NCI-H187 (cell line): ENCODE measurements around the gene ZFYVE21.

ENCODE experiments used
- DNase-seq, 2 experiments: peaks; one replicate each; lab custom pipeline; 2025; lab: John Stamatoyannopoulos, UW

The ZFYVE21 gene

DNA sequence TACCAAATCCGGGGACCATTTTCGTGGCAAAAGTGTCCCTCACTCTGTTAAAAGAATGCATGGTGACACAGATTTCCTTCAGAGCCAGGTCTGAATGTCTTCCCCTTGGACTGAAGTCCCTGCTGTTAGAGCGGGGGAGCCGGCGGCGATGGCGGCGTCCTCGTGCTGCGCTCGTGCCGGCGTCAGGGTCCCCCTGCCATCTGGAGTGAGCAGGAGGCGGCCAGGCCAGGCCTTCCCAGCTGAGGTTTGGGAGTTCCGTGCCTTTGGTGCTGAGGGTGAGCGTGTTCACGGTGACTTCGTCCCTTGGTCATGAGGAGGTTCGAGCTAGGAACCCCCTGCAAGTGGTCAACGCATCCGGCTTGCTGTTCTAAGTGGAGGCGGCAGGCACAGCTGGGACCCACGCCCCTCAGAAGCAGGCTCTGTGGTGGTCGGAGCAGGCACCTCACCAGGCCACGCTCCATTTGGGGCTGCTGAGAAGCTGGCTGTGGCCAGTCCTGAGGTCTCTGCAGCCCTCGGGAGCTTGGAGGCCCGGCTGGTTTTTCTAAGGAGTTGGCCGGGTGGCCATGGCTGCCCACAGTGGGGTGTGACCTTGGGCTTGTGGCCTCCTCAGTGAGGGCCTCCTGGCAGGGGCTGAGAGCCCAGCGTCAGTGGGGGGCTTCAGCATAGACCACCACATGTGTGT, 9.5 kb downstream of the ZFYVE21 start:
- DNase-seq = no peak

DNA sequence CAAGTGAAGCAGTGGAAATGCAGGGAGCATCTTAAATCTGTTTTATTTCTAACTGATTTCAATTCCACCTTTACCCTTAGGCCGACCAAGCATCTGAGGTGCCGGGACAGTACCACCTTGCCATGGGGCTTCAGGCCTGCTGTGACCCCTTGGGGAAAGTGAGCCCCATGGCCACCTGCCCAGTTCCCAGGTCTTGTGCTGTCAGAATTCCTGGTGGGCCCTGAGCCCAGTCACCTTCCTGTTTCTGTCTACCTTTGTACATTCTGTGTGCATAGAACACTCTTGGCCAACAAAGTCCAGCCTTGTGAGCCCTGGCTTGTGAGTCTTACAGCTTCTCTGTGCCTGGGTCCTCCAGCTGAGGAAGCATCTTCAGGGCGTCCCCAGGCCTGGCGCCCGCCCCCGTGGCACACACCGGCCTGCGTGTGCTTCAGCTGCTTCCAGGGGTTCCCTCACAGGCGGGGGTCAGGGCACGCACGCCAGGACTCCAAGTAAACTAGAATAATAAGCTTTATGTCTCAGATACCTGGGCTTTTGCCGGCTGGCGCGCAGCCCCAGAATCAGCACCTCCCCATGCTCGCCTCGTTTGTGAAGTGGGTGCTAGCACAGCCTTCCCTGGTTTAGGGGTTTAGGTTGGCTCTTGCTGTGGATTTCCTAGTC, 10.3 kb downstream of the ZFYVE21 start:
- DNase-seq = no peak

DNA sequence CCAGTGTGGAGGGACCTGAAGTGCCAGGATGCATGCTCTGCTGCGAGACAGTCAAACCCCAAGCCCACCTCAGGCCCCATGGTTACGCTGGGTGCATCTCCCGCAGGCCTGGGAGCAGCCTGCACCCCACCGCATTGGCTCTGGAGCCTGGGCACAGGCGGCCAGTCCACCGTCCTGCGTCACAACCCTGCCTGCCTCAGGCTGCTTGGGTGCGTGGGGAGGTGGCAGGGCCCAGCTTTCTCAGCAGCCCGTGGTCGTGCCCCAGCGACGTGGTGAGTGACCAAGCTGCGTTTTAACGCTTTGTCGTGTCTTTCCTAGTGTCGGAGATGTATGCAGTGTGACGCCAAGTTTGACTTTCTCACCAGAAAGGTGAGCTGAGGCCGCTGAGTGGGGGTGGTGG, 10.9 kb downstream of the ZFYVE21 start:
- DNase-seq = no peak

DNA sequence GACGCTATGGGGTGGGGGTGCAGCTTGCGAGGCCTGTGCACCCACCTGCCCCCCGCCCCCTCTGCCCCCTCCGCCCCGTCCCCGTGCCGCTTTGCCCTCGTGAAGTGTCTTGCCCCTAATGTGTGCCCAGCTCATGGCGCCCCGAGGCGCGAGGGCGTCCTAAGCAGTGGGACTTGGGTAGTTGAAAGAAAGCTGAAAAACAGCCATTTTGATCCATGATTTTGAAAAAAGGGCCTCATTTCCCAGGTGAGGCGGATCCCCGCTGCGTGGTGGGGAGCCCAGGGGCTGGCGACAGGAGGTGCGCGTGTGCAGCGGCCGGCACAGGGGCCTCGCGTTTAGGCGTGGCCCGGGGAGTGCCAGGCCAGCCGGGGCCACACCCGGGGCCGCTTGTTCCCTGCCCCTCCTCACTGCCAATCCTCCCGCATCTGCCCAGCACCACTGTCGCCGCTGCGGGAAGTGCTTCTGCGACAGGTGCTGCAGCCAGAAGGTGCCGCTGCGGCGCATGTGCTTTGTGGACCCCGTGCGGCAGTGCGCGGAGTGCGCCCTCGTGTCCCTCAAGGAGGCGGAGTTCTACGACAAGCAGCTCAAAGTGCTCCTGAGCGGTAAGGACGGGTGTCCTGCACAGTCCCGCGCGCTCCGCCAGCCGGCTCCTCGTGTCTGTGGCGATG, 11.8 kb downstream of the ZFYVE21 start:
- no peak for DNase-seq

DNA sequence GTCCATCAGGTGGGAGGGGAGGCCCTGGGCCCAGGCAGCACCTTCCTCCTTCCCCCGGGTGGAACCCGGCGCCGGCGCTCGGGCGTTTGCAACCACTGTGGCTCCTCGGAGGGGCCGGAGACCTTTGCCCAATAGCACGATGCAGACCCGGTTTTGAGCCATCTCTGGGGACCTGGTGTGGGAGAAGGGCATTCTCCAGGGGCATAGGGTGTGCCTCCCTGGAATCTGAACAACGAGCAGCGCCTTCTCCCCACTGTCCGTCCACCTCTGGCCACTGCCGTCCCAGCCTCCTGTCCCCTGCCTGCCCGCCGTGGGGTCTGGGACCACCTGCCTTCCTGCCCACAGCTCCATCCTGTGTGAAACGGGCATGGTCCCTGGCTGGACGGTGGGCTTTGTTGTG, 12.5 kb downstream of the ZFYVE21 start:
- no peak for DNase-seq

DNA sequence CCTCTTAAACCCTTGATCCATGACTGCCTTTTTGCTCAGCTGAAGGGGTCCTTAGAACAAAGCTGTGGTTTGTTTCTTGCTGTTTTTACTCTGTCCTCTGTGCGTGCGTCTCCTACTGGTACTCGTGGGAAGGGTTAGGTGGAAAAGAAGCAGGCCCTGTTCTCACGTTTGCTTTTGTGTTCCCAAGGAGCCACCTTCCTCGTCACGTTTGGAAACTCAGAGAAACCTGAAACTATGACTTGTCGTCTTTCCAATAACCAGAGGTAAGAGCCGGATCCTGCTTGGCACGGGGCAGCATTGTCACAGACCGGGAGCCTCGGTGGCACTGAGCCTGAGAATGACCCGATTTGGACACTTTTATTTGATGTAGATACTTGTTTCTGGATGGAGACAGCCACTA, 13.1 kb downstream of the ZFYVE21 start:
- no peak for DNase-seq

DNA sequence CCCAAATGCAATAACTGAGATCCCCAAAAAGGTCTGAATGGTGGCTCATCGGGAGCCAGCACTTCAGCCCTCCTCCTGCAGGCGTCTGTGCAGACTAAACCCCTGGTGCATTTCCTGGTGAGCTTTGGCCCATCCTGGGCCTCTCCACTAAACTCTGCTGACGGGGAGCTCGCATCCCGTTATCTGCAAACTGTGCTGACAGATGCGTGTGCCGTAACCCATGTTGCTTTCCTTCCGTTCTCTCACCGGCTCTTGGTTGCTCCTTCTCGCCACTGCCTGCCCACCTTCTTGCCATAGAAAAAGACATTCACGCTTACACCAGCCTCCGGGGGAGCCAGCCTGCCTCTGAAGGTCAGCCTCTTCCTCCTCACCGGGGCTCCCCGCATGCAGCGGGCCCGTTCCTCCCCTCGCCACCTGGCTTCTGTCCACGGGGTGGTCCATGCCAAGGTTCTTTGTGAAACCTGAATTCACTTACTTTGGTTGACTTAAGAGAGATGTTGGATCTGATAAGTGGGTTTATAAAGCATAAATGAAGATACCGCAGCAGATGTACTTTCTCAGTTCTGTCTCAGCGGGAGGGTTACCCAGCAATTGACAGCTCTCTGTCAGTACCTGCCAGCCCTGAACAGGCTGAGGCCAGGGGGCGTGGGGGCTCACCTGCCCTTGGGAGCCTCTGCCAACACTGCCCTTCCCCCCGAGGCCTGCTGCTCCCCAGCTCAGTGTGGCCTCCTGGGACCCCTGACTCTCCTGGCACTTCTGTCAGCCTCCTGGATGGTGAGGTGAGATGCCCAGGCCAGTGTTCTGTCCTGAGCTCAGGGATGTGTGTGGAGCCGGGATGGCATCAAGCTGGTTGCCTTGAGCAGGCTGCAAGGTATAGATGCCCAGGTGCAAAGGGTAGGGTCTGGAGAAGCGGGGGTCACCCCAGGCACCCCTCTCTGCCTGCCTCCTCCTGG, 14.2 kb downstream of the ZFYVE21 start:
- no peak for DNase-seq

DNA sequence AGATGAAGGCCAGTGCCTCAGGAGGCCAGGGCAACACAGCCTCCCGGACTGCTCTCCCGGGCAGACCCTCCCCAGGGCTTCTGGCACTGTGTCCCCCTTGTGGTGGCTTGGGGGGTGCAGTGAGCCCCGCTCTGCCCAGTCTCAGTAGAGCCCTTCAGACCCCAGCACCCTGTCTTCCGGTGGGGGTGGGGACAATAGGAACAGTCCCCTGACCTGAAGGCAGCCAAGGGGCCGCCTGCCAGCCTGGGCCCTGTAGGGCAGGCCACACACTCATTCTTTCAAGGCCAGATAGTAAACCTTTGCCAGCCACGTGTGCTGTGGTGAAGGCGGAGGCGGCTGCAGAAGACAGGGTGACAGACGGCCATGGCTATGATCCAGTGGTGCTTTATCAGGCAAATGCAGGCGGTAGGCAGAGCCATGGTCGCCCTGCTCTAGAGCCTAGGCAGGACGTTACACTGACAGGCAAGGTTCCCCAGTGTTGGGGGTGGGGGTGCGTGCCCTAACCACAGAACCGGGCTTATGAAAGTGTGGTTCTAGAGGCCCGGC, 15.0 kb downstream of the ZFYVE21 start:
- no peak for DNase-seq

DNA sequence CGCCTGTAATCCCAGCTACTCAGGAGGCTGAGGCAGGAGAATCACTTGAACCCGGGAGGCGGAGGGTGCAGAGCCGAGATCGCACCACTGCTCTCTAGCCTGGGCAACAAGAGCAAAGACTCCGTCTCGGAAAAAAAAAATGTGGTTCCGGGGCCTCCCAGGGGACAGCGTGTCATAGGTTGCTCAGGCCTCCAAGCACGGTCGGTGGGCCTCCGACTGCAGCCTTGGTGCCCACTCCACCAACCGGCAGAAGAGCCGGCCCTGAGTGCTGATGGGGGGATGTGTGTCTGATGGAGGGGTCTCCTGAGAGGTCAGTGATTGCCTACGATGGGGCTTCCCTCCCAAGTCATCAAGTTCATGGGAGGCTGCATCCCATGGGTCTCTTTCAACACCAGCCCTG, 15.9 kb downstream of the ZFYVE21 start:
- no peak for DNase-seq

DNA sequence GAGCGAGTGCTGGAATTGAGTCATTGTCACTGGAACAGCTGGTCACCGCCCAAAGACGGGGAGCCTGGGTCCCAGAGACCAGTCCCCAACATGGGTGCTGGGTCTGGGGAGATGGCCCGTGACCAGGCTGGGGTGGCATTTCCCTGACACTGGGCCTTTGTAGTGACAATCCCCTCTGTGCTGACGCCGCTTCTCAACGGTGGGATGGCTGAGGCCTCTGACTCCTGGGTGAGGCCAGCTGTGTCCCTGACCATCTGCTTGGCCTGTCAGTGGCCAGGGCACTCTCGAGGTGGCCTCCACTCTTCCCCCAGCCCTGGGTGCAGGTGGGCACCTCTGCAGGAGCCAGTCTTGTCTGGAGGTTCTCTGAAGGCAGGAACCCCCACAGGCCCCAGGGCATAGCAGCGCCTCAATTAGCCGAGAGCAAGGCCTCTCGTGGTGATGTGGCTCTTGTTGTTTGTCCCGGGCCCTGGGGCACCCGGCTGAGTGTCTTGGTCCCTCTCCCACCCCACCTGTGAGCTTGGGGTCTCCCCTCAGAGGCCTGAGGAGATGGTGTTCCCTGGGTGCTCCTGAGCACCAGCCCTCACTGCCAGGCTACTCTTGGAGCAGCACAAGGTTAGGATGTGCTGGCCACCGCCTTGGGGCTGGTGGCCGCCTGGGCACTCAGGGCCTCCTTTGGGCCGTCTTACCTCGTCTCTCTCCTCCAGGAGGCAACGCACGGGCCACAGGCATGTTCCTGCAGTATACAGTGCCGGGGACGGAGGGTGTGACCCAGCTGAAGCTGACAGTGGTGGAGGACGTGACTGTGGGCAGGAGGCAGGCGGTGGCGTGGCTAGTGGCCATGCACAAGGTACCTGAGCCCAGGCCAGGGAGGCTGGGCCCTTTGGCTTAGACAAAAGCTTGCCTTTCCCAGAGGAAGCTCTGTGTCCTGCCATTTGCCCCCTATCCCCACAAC, 16.6 kb downstream of the ZFYVE21 start:
- no peak for DNase-seq

DNA sequence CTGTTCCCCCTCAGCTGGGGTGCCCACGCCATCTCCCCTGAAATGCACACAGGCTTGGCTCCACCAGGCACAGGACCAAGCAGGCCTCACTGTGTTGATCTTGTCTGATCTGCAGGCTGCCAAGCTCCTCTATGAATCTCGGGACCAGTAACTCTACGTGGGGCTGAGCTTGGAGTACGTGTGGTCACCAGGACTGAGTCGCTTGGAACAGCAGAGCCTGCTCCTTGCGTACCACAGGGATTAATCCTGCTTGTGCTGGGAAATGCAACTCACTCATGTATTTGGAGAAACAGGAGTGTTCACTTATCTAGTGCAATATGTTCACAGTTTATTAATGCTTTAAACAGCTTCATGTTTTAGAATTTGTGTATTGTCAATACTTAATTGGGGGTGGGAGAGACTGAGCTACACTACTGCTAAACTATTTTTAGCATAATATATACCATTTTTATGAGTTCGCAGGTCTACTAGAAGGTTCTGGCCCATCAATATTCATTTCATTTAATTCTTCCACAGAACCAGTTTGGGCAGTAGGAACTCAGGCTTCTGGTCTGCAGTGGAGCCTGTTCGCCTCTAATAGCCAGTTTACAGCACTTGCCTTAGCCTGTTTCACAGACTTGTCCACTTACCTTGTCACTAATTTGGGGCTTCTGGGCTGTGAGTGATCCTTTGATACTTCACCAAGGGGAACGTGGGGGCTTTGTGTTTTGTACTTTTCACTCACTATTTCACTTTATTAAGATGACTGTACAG, 17.4 kb downstream of the ZFYVE21 start:
- DNase-seq = no peak

DNA sequence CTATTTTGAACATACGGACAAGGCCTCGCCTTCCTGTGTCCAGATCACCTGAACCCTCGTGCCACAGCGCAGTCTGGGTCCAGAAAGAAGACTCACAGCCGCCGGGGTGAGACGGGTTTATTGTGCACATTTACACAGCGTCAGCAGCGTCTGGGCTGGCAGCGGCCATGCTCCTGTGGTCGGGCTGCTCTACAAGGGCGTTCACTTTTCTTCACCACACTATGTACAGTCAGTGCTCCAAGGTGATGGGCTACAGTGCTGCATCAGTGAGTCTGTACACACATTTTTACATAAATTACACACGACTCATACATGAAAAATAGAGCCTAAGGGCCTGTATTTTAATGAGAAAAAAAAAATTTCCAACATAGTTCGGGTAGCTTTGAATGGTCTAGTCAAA, 18.0 kb downstream of the ZFYVE21 start:
- no peak for DNase-seq

DNA sequence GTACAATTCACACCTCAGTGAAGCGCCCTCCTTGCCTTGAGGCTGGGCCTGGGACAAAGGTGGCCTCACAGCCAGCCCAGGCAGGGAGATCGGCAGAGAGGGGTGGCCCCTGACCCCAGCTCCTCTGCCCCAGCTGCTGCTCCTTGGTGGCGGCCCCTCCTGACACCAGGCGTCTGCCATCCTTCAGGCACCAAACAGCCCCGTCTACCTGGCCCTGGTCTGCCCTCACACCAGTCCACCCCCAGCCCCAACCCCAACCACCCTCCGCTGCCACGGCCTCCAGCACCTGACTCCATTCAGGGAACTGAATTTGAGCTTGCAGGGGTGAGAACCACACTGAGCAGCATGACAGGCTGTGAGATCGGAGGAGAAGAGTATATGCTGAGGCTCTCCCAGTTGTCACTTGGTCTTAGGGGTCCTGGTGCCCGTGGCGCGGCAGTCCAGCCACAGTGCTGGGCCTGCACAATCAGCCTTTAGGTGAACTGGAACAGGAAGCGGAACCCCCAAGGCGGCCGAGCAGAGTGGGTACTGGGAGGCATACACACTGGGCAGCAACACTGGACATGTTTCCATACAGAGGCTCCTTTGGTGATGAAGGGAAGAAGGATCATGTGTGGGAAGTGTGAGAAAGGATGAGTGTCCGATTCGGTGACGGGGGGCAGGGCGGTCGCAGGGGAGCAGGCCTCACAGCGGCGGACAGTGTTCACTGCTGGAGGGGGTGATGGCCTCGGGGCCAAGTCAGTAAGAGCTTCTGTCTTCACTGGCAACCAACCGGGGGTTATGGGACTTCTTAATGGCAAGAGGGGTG, 18.7 kb downstream of the ZFYVE21 start:
- no peak for DNase-seq

DNA sequence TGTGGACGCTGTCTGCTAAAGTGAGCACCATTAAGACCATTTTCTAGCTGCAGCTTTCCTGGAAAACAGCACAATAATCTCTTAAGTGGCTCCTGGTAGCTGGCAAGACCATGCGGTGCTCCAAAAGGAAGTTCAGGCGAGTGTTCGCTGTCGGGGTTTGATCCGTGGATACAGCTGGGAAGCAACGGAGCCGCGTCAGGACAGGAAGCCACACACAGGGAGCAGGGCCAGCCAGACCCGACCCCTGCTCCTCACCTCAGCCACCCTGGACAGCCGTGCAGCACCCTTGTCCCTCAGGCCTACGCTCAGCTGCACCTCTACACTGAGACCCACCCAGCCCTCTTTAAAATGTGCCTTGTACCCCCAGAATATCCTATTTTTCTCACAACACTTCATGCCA, 19.4 kb downstream of the ZFYVE21 start:
- DNase-seq = no peak

DNA sequence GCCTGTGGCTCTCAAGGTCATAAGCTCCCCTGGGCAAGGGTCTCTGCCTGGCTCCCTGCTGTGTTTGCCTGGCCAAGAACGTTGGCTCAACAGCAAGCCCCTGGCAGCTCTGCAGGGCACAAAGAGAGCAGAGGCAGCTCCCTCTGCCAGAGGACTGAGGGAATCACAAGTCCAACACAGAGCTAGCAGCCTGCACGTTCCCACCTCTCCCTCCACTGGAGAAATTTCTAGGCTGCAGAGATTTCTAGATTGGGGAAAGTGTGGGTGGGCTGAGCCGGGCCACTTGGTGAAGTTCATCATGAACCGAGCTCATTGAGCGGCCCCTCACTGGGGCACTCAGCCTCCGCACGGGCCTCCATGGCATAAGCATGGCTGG, 19.8 kb downstream of the ZFYVE21 start:
- no peak for DNase-seq

DNA sequence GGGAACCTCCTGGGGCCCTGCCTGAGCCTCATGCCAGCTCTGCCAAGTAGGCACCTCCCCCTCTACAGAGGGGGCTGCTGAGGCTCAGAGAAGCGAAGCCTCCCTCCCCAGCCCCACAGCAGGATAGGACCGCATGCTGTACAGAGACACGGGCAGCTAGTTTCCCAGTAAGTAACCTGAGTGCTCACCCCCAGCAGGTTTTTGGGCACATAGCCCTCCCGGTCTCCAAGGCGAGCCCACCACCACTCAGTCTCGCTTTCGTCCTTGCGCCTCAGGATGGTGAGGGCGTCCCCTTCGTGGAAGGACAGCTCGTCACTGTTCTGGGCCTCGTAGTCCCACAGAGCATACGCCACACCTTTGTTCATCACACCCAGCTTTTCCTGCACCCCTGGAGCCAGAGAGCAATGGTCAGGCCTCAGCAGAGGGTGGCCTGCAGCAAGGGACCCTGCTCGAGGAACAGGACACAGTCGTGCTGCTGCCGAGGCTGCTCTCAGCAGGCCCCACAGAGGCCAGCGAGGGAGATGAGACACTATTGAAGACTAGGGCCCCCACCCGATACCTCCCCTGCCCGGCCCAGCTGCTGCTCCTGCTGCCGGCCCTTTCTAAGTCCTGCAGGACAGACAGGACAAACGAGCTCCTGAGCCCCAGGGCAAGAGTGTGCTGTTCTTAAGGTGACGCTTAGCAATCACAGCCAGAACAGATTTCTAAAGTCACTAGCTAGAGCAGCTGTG, 20.4 kb downstream of the ZFYVE21 start:
- DNase-seq = no peak

DNA sequence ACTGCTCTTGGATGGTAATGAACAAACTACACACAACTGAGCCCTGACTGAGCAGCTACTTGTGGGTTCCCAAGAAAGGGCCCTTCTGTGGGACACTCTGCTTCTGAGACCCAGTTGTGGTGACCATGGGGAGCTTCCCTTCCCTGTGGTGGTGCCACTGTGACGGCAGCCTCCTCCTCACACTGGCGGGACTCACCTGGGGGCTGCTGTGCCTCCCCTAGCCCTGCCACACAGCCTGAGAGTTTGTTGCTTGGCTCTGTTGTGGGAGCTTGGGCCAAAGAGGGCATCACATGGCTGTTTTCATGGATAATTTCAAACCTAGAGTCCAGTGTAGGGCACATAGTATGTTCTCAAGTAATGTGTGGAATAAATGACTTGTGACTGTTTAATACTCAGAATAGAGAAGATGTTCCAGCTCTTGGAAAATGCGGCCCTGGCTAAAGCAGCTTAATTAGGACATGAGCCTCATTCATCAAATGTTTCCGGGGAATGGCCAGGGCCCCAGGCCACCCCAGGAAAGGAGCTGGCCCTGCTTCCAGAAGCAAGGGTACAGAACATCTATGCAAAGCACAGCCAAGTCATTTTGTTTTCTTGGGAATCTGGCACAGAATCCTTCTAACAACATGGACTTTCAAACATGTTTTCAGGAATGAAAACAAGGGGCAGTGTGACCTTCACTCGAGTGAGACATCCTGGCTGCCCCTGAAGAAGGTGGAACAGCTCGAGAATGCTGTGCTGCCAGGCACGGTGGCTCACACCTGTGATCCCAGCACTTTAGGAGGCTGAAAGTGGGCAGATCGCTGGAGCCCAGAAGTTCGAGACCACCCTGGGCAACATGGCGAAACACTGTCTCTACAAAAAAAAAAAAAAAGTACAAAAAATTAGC, 21.2 kb downstream of the ZFYVE21 start:
- no peak for DNase-seq
